BJ (cell line): ENCODE data around the gene HOXD10. TPM values are rescaled to one million over a fixed set of nuclear protein-coding genes. Genes with fewer than 3 reads are reported as not detected.

ENCODE experiments used
- CTCF ChIA-PET: fragments of 350-600 bp; formaldehyde crosslinking; extraction: SDS; loops from one replicate; lab custom pipeline; 2021; ENCODE audit warnings: antibody characterized with exemption, inconsistent platforms; lab: Yijun Ruan, JAX
- POLR2A ChIA-PET: fragments of 300-600 bp; sonication (Branson Sonifier 250); formaldehyde crosslinking; extraction: SDS; loops from one replicate; lab custom pipeline; 2021; ENCODE audit warnings: antibody characterized with exemption; lab: Charles Lee
- DNase-seq: peaks from one replicate; pipeline ENCODE4 v3.0.0-alpha.2; 2011; ENCODE audit warnings: low read depth
- H3K27me3 ChIP-seq: 2 replicates; pipeline ENCODE4 v1.6.0; 2011; ENCODE audit warnings: low read length; ENCODE audit not compliant: control insufficient read depth, insufficient read depth
- H3K36me3 ChIP-seq: 2 replicates; pipeline ENCODE4 v1.5.1; 2011; ENCODE audit warnings: low read length; ENCODE audit not compliant: control insufficient read depth, insufficient read depth
- H3K4me3 ChIP-seq: 2 replicates; pipeline ENCODE4 v1.5.1; 2011; ENCODE audit warnings: low read depth, mild to moderate bottlenecking, control low read depth, low read length
- polyA plus RNA-seq: library from polyadenylated mRNA; depleted of rRNA; stranded (reverse); fragments of >200 nt; gene quantifications from 2 replicates; pipeline ENCODE4 v1.2.3, GENCODE V29; 2011
- TF ChIP-seq, protein P1 (sequence below): IDR thresholded peaks from 2 replicates; pipeline ENCODE4 v1.5.1; 2011; ENCODE audit warnings: low read depth, mild to moderate bottlenecking, control low read depth, inconsistent platforms, low read length, moderate library complexity; ENCODE audit not compliant: insufficient read depth

The HOXD10 gene
- polyA plus RNA-seq, 1 experiment, result 11.0 TPM

DNA sequence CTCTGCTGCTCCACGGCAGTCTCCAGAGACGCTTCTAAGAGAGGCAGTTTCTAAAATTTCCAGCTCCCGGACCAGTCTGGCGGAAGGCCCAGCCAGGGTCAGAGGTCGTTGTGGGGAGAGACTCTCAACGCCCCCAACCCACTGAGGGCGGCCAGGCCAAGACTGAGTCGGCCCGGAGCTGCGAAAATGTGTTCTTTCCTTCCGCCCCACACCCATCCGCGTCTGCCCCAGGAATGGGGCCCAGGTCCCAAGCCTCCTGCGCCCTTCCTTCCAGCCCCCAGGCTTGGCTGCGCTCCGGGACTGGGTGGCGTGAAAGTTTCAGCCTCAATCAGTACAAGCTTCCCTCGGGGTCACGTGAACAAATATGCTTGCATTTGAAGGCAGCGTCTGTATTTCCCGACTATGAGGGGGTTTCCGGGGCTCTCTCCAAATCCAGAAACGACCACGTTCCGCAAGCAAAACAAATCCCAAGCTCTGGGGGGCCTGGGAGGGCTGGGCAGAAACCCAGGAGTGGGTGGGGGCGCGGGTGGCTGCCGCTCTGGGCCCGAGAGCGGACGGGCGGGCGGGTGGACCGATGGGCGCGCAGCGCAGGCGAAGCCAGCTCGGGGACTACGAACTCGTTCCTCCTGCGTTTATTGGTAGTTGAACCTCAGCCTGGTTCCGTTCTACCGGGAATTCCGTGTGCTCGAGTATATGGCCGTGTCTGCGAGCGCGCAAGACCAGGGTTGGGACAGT, 43.8 kb downstream of the HOXD10 start:
- TF ChIP-seq, protein P1, sequence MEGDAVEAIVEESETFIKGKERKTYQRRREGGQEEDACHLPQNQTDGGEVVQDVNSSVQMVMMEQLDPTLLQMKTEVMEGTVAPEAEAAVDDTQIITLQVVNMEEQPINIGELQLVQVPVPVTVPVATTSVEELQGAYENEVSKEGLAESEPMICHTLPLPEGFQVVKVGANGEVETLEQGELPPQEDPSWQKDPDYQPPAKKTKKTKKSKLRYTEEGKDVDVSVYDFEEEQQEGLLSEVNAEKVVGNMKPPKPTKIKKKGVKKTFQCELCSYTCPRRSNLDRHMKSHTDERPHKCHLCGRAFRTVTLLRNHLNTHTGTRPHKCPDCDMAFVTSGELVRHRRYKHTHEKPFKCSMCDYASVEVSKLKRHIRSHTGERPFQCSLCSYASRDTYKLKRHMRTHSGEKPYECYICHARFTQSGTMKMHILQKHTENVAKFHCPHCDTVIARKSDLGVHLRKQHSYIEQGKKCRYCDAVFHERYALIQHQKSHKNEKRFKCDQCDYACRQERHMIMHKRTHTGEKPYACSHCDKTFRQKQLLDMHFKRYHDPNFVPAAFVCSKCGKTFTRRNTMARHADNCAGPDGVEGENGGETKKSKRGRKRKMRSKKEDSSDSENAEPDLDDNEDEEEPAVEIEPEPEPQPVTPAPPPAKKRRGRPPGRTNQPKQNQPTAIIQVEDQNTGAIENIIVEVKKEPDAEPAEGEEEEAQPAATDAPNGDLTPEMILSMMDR, result no peak
- Histone ChIP-seq H3K27me3 (peaks cover 76% of the 10 kb centered on the region), H3K36me3 (no peaks in the 10 kb centered on the region), H3K4me3 (no peak overlapping the region)
- DNase-seq, result no peak
- ChIA-PET CTCF (interaction anchor here (0.6 to 1.2 kb wide), 4 partner anchors 14 to 998 kb away, joined by 3 to 4 read pairs (median 4); no protein-coding TSS in a partner anchor), POLR2A (no interaction called here)

DNA sequence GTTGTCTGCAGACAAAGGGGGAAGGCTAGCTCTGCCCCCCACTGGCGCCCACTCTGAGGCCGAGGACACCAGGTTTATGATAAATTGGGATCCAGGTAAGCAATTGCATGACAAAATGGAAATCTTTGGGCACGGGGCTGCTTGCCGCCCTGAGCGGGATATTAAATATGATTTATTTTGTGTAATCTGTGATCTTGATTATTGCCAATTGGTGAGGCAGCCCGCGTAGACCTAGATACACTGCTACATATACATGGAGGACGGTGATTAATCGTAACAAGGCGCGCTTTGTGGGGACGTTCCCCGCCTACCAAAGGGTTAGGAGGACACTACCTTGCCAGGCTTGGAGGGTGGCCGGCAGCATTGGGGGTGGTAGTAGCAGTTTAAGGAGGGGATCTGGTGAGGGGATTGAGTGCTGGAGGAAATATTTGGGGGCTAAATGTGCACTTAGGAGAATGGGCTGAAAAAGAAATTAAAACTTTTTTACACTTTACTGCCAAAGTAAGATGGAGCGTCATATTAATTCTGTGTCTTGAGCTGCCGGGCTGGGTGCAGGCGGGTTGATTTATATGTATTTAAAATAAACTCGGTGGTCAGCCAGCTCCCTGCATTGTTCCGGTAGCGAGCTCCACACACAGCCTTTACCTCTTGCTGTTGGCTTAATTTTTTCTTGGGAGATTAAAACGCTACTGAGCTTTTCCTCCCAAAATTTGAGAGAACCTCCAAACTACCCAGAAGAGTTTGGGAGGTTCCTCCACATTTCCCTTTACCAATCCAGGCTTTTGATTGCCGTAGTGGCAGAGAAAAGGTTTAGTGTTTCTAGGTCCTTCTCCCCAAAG, 44.6 kb downstream of the HOXD10 start:
- DNase-seq, result no peak
- TF ChIP-seq, protein P1, result no peak
- Histone ChIP-seq H3K4me3 (no peak overlapping the region), H3K27me3 (peaks cover 78% of the 10 kb centered on the region), H3K36me3 (no peaks in the 10 kb centered on the region)
- CTCF ChIA-PET, result interaction anchor here (1.2 to 2.8 kb wide), 6 partner anchors 14 to 476 kb away, joined by 3 to 12 read pairs (median 5); no protein-coding TSS in a partner anchor
- POLR2A ChIA-PET, result no interaction called here

DNA sequence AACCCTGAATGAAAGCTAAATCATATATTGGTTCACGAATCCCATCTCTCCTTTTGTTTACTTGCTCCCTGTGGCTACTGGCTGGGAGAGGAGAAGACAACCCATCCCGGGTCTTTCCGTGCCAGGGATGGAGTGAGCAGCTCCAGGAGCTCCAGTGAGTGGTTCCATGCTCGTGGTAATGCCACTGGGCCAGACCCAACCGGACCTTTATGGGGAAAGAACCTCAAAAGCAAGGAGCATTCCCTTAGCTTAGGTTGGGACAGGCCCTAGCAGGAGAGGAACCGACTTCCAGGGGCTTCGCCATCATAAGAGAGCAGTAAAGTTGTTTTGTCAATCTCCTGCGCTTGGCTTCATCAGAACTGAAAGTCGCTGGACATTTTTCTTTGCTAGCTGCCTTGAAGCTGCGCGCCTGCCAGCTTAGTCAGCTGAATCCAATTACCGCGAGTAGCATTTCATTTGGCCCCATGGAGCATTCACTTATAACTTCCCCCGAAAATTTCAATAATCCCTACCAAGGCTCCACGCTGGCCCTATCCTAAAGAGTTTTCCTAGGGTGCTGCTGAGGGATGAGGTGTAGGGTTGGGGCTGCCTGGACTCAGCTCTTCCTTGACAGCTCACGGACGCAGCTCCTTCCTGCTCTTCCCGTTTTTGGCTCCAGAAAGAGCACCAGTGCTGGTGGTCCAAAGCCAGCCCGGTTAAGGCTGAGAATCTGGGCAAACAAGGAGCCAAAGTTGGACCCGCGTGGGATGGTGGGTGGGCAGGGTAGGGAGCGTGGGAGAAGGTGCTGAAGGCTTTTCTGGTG, 45.4 kb downstream of the HOXD10 start:
- no peak for DNase-seq
- ChIA-PET POLR2A (no interaction called here), CTCF (interaction anchor here (0.6 to 2.8 kb wide), 8 partner anchors 8 to 986 kb away, joined by 3 to 12 read pairs (median 4); no protein-coding TSS in a partner anchor)
- no peak overlapping the region for H3K4me3 ChIP-seq
- peaks cover 73% of the 10 kb centered on the region for H3K27me3 ChIP-seq
- no peaks in the 10 kb centered on the region for H3K36me3 ChIP-seq
- TF ChIP-seq, protein P1, result no peak

DNA sequence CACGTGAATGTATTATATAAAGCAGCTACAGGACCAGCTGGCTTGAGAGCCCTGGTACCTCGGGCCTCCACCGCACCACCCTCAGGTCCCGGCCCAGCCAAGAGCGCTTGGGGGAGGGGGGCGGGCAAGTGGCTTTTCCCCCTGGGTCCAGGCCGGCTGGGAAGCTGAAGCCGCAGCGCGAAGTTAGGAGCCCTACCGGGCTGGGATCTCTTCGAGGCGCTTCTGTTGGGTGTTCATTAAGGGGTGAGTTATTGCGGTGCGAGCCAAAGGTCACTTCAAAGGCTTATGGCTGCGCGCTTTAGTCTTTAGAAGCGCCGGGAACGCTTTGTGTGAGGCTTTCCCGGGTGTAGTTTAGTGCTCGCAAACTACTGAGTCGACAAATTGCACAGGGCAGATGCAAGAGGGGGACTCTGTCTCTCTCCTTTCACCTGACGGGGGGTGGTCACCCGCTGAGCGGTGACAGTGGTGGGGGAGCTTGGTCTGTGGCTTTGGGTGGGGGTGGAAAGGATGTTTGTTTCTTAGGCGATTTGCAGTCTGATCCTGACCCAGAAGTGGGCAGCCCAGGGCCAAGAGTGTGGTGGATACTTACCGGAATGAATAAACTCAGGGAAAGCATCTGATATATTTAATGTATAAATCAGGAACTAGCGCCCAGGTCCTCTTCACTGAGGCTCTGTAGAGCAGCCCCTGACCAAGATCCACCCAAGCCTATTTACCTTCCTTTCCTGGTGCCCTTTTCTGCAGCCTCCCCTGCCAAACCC, 46.5 kb downstream of the HOXD10 start:
- POLR2A ChIA-PET, result no interaction called here
- no peak for DNase-seq
- H3K27me3 ChIP-seq, result peaks cover 69% of the 10 kb centered on the region
- CTCF ChIA-PET, result interaction anchor here (1.2 to 2.8 kb wide), 3 partner anchors 9 to 292 kb away, joined by 3 to 12 read pairs (median 8); no protein-coding TSS in a partner anchor
- no peaks in the 10 kb centered on the region for H3K36me3 ChIP-seq
- TF ChIP-seq, protein P1, result no peak
- no peak overlapping the region for H3K4me3 ChIP-seq
